HG02981 (cell line): Measurements from ENCODE around the gene SPAAR.
"Not testable (repeated sequence)": the region's sequence is repeated elsewhere in the genome, so short reads cannot be mapped to it uniquely, and the experiment has no call there.

Experiments
- ATAC-seq: cut with Tn5 transposase; IDR thresholded peaks from one replicate; pipeline ENCODE4 v1.9.1; 2021; ENCODE audit warnings: mild to moderate bottlenecking, moderate library complexity; ENCODE audit not compliant: unreplicated experiment

The SPAAR gene

GRCh38 chr9:35909274-35909673 is at the start of gene SPAAR:
TSS of gene SPAAR (plus strand) at chr9:35909490. CDS start at chr9:35910464, 974 bp downstream.
- no peak for ATAC-seq

DNA sequence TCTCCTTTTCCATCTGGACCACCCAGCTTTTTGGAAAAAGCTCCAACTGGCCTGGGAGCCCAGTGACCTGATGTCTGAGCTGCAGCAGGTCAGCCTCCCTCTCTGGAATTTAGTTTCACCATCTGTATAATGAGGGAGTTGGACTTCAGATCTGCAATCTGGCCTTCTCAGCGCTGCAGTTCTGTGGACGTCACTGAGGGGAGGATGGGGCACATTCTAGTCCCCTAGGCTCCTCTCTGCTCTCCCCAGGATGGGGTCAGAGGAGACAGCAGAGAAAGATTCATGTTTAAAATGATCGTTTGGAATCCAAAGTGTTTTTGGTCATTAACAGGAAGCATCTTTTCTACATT is 49.3 kb upstream of the SPAAR start:
- ATAC-seq: no peak

GRCh38 chr9:35861161-35861897 is 48.0 kb upstream of the SPAAR start:
- ATAC-seq: no peak

DNA sequence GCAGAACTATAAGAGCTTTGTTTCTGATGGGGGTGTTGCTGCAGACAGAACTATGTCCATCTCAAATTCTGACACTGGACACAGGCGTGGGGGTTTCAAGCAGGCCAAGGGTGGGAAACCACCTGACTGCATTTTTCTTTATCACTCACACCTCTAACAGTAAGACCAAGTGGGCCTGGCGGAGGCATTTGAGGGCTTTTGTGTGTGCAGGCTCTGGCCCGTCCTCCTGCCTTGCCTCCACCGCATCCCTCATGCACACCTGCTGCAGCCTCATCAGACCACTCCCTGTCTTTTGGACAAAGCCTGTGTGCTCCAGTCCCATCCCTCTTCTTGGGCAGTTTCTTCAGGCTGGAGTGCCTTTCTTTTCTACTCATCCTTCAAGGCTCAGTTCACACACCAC is 47.0 kb upstream of the SPAAR start:
- no peak for ATAC-seq

DNA sequence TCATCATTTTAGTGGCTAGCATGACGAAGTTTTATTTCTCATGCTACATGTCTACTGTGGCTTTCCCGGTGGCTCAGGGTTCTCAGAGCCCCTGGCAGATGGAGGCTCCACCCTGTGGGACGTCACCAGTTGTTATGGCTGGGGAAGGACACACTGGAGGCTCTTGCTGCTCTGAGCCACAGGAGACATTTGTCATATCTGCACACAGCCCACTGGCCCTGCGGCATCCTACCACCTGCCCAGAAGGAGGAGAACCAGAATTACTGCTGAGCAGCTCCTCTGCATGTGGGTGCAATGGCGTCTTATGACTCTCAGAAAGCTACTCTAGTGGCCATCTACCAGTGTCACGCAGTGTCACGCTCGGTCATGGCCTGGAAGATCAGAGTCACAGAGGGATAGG is 45.7 kb upstream of the SPAAR start:
- no peak for ATAC-seq

GRCh38 chr9:35864695-35865255 is 44.5 kb upstream of the SPAAR start:
- no peak for ATAC-seq

GRCh38 chr9:35867538-35867937 is 41.8 kb upstream of the SPAAR start:
- ATAC-seq: no peak

- no peak for ATAC-seq
These were observed 40.4 kb upstream of the SPAAR start for GRCh38 chr9:35868933-35869332.

GRCh38 chr9:35869621-35870216 is 39.6 kb upstream of the SPAAR start:
- ATAC-seq: no peak

GRCh38 chr9:35870351-35870923 is 38.9 kb upstream of the SPAAR start, which contains the start of gene OR13J1:
TSS of gene OR13J1 (minus strand) at chr9:35870401. CDS start at chr9:35870401, 0 bp downstream.
- ATAC-seq: no peak

DNA sequence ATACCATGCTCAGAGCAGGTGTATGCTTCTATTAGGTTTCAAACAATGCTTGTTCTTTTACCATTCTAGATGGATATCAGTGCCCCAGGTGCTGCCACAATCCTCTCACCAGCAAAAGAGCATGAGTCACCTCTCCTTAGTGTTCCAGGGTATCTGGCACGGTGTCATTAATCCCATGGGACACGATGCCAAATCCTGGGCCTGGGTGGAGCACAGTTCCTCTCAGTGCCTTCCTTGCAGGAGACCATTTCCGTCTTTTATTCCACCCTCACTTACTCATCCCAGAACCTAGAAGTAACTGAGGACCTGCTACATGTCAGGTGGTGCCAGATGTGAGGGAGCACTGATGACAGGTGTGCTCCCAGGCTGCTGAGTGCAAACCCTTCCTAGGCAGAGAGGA is 37.7 kb upstream of the SPAAR start:
- ATAC-seq: no peak

DNA sequence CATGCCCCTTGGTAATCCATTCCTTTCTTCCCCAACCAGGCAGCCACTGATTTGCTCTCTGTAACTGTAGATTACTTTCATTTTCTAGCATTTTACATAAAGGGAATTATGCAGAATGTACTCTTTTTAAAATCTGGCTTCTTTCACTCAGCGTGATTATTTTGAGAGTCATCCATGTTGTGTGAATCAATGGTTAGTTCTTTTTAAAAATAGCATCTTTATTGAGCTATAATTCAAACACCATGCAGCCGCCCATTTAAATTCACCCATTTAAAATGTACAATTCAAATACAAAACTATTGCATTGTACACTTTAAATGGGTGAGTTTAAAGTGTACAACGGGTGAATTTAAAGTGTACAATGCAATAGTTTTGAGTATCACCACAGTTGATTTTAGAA is 36.8 kb upstream of the SPAAR start:
- ATAC-seq: no peak

- no peak for ATAC-seq
These were observed 26.9 kb upstream of the SPAAR start for GRCh38 chr9:35882263-35882848.

- ATAC-seq: no peak
These were observed 26.3 kb upstream of the SPAAR start for GRCh38 chr9:35882996-35883395.

GRCh38 chr9:35884908-35885307 is 24.4 kb upstream of the SPAAR start:
- not testable (repeated sequence) for ATAC-seq

- no peak for ATAC-seq
These were observed 17.6 kb upstream of the SPAAR start for GRCh38 chr9:35891646-35892045.

DNA sequence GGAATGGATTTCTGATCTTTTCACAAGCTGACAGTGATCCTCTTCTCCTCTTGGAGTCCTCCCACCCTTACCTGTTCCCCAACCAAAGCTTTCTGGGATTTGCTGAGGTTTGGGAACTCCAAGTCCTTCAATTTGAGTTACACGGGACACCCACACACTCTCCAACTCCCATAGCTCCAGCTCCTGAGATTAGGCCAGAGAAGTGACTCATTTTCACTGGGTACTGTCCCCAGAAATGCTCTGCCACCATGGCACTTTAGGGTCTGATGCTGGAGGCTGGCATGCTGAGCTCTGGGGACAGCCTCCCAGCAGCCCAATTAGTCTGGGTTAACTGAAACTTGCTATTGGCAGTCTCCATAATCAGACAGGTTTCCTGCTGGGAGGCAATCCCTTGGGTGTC is 17.2 kb upstream of the SPAAR start:
- ATAC-seq: no peak

GRCh38 chr9:35896570-35896969 is 12.7 kb upstream of the SPAAR start:
- ATAC-seq: no peak

DNA sequence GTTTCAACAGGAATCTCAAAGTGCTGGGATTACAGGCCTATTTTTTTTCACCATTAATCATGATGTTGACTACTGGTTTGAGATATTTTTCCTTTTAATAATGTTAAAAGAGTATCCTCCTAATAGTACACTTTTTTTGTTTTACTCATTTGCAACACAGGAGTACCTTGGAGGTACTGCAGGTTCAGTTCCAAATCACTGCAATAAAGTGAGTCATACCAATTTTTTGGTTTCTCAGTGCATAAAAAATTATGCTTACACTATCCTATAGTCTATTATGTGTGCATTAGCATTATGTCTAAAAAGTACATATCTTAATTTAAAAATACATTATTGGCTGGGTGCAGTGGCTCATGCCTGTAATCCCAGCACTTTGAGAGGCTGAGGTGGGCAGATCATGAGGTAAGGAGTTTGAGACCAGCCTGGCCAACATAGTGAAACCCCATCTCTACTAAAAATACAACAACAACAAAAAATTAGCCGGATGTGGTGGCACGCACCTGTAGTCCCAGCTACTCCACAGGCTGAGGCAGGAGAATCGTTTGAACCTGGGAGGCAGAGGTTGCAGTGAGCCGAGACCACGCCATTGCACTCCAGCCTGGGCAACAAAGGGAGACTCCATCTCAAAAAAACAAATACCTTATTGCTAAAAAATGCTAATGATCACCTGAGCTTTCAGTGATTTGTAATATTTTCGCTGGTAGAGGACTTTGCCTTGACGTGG is 11.8 kb upstream of the SPAAR start:
- ATAC-seq: not testable (repeated sequence)

DNA sequence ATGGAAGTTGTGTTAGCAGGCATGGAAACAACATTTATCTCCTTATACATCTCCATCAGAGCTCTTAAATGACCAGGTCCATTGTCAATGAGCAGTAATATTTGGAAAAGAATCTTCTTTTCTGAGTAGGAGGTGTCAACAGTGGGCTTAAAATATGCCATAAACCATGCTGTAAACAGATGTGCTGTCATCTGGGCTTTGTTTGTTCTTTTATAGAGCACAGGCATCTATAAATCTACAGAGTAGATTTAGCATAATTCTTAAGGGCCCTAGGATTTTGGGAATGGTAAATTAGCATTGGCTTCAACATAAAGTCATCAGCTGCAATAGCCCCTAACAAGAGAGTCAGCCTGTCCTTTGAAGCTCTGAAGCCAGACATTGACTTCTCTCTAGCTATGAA is 11.0 kb upstream of the SPAAR start:
- ATAC-seq: no peak

GRCh38 chr9:35899021-35899420 is 10.3 kb upstream of the SPAAR start:
- ATAC-seq: no peak
